Stimulated activated naive CD4-positive, alpha-beta T cell treated with Interleukin-2 at 50 U/mL for 16 hours (primary cell): ENCODE results near the gene KANSL2.
A peak's percentile ranks its signal among the peaks of the same experiment; 100 is the strongest.
"Not testable (repeated sequence)": the region's sequence is repeated elsewhere in the genome, so short reads cannot be mapped to it uniquely, and the experiment has no call there.

Experiments
- DNase-seq: peaks from one replicate; lab custom pipeline; 2025; lab: John Stamatoyannopoulos, UW

KANSL2 gene

DNA sequence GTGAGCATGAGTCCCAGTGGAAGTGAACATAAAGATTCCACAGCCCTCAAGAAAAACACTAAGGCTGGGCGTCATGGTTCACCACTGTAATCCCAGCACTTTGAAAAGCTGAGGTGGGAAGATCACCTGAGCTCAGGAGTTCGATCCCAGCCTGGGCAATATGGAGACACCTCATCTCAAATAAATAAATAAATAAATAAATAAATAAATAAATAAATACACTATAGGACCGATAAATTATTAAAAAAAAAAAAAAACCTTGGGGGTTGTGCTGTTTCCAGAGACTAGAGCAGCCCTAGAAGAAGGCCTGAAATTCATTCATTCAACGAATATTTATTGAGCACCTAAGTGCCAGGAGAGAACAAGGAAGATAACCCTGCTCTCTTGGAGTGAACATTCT, 1.5 kb upstream of the KANSL2 start:
- no peak for DNase-seq

DNA sequence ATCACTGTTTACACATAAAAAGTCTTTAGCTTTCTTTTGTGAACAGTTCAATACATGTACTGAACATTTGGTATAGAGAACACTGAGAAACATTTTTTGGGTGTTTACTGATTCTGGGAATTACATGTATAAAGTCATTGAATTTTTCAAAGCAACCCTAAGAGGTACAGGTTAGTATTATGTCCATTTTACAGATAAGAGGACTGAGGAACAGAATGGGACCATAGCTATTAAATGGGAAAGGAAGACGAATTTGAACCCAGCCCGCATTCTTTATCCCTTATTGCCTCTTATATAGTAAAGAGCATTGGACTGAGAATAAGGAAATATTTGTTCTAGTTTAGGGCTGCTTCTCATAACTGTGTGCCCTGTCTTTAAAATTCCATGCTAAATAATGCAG, 889 bp upstream of the KANSL2 start:
- no peak for DNase-seq

GRCh38 chr12:48682533-48682905, 481 bp upstream of the KANSL2 start:
- not testable (repeated sequence) for DNase-seq

- no peak for DNase-seq
Measured at GRCh38 chr12:48681399-48681709, 684 bp downstream of the KANSL2 start.

DNA sequence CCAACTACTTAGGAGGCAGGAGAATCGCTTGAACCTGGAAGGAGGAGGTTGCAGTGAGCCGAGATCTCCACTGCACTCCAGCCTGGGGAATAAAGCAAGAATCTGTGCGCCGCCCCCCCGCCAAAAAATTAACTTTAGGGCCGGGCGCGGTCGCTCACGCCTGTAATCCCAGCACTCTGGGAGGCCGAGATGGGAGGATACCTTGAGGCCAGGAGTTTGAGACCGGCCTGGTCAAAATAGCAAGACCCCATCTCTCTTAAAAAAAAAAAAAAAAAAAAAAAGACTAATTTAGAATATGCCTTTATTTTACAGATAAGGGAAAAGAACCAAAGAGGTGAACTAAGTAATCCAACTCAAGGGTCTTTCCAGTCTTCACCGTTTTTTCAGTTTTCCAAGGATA, 1.2 kb downstream of the KANSL2 start:
- DNase-seq, result no peak

DNA sequence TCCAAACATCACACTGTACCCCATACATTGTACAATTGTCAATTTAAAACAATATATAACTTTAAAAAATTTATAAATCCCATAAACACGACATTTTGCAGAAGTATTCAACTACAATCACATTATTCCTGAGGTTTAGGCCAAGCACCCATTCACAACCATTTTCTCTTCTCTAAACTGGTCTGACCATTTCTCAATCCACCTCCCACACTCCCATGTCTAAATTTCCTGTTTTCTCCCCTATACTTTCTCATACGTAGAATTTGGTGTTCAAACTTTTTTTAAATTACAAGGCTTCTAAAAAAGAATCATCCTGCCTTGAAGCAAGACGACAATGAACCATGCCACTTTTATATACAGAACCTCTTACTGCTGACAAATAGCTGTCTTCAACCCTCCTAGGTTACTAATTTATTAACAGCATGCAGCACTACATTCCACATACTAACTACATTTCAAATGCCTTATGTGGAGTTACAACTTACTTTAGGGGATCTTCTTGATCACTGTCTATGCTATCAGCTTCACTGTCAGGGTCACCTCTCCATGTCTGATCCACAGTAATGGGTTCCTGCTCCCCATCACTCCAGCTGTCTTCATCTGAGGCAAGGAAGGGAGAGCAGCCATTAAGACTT, 3.4 kb downstream of the KANSL2 start:
- no peak for DNase-seq

- no peak for DNase-seq
Measured at GRCh38 chr12:48671231-48671856, 10.7 kb downstream of the KANSL2 start.

GRCh38 chr12:48668996-48669395, 13.0 kb downstream of the KANSL2 start:
- no peak for DNase-seq

- no peak for DNase-seq
Measured at GRCh38 chr12:48659863-48660262, 22.2 kb downstream of the KANSL2 start.

GRCh38 chr12:48651681-48652080, 30.4 kb downstream of the KANSL2 start:
- no peak for DNase-seq

DNA sequence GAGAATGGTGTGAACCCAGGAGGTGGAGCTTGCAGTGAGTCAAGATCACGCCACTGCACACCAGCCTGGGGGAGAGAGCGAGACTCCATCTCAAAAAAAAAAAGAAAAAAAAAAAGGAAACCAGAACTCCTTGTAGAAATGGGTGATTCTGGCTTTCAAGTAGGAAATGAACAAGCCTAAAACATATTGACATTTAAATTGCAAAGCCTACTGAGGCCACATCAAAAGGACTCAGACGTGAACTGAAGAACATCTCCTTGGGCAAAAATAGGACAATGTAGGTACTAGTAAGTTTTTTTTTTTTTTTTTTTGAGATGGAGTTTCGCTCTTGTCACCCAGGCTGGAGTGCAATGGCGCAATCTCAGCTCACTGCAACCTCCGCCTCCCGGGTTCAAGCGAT, 36.7 kb downstream of the KANSL2 start:
- not testable (repeated sequence) for DNase-seq

GRCh38 chr12:48643011-48643410, 39.0 kb downstream of the KANSL2 start:
- DNase-seq, result no peak

DNA sequence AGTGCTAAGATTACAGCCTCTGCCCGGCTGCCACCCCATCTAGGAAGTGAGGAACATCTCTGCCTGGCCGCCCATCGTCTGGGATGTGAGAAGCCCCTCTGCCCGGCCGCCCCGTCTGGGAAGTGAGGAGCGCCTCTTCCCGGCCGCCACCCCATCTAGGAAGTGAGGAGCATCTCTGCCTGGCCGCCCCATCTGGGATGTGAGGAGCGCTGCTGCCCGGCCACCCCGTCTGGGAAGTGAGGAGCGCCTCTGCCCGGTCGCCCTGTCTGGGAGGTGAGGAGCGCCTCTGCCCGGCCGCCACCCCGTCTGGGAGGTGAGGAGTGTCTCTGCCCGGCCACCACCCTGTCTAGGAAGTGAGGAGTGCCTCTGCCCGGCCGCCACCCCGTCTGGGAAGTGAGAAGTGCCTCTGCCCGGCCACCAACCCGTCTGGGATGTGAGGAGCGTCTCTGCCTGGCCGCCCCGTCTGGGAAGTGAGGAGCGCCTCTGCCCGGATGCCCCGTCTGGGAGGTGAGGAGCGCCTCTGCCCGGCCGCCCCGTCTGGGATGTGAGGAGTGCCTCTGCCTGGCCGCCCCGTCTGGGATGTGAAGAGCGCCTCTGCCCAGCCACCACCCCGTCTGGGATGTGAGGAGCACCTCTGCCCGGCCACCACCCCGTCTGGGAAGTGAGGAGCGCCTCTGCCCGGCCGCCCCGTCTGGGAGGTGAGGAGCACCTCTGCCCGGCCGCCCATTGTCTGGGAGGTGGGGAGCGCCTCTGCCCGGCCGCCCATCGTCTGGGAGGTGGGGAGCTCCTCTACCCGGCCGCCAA, 40.1 kb downstream of the KANSL2 start:
- DNase-seq, result not testable (repeated sequence)

DNA sequence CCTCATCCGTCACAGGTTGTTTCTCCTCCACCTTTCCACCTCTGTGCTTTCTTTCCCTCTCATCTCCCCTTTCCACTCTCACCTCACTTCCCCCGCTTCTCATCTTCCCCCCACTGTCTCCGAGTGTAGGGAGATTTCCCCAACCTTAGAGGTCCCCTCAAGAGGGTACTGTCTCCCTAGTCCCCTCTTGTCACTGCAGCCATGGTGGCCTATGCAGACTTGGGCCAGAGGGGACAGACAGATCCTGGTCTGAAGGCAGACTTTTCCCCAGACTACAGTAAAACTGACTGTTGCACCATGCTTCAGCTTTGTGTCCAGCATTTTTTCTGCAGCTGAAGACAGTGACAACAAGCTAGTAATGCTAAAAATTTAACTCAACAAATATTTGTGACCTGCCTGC, 41.2 kb downstream of the KANSL2 start:
- no peak for DNase-seq

DNA sequence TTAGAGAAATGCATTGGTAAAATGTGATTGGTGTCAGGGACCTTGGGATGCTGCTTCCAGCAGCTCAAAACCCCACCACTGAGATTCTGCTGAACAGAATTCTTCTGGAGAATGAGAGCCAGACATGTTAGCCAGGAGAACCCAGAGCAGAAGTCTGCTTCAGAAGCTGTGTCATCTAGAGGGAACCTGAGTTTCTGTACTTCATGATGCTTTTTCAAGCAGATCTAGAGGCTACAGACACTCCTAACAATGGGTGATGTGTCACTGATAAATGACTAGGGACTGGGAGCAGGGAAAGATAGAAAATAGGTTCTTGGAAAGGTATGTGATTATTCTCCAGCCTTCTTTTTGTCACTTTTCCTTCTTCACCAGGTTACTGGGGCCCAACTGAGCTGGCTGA, 41.6 kb downstream of the KANSL2 start:
- DNase-seq, result no peak

DNA sequence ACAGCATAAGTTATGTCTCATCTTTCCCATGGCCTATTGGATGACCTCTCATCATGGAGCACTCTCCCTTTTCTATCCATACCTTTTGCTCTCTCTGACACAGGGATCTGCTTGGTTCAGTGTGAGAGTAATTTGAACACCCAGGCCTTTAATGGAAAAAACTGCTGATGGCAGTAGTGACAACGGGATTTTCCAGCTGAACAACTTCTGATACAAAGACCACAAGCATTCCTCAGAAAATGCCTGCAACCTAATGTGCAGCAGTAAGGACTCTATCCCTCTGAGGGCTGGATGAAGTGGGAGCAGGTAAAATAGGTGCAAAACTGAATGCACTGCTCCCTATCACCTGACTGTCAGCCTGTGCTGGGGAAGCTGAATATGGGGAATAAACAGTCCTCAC, 51.0 kb downstream of the KANSL2 start:
- DNase-seq, result no peak

GRCh38 chr12:48630346-48630745, 51.7 kb downstream of the KANSL2 start:
- no peak for DNase-seq

GRCh38 chr12:48629541-48629940, 52.5 kb downstream of the KANSL2 start:
- no peak for DNase-seq

GRCh38 chr12:48627556-48627955, 54.5 kb downstream of the KANSL2 start:
- DNase-seq, result no peak

DNA sequence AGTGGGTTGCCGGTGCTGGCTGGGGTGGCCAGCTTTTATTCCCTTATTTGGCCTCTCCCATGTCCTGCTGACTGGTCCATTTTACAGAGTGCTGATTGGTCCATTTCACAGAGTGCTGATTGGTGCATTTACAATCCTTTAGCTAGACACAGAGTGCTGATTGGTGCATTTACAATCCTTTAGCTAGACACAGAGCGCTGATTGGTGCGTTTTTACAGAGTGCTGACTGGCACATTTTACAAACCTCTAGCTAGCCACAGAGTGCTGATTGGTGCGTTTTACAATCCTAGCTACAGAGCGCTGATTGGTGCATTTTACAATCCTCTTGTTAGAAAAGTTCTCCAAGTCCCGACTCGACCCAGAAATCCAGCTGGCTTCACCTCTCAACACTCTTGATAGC, 59.0 kb downstream of the KANSL2 start:
- DNase-seq, result not testable (repeated sequence)

DNA sequence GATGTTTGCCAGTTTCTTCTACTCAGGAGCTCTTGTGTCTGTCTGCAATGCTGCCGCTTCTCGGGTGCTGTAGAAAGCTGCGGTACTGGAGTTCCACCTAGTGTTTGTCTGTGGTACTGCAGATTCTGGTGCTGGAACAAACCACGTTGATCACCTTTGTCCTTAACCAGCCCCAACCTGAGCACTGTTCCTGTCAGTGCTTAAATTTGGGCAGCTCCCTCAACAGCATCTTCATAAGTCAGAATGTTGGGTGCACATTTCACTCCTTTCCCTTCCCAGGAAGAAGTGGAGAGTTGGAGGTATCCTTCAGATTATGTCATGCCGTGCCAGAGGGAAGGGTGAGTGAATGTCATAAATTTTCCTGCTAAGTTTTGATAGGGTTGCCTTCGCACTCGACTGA, 63.5 kb downstream of the KANSL2 start:
- peak; percentile 59 for DNase-seq

DNA sequence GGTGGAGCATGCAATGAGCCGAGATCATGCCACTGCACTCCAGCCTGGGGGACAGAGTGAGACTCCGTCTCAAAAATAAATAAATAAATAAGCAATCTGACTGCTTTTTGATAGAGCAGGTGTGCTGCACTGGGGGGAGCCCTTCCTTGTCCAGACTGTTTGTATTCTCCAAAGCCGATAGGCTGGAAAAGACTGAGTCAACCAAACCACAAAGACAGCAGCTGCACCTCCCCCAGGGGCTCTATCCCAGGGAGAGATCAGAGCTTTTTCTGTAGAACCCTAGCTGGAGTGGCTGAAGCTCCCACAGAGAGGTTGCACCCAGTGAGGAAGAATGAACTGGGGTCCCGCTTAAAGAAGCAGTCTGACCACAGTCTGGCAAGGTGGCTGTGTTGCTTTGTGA, 66.4 kb downstream of the KANSL2 start:
- DNase-seq, result no peak

DNA sequence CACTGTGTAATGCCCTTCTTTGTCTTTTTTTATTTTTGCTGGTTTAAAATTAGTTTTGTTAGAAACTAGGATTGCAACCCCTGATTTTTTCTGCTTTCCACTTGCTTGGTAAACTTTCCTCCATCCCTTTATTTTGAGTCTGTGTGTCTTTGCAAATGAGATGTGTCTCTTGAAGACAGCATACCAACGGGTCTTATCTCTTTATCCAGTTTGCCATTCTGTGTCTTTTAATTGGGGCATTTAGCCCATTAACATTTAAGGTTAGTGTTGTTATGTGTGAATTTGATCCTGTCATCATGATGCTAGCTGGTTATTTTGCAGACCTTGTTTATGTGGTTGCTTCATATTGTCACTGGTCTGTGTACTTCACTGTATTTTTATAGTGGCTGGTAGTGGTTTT, 68.7 kb downstream of the KANSL2 start:
- DNase-seq, result no peak
